A549 (cell line): ENCODE results near the gene CLEC1B.

ENCODE experiments used
- CEBPB ChIP-seq, 2 experiments: fragments of >200 bp in 1 of 2; sonication (Bioruptor Twin) in 1 of 2; formaldehyde crosslinking in 1 of 2; IDR thresholded peaks; 2 replicates each; pipeline ENCODE4 v1.6.1; 2012 to 2016
- CTCF ChIP-seq: fragments of >200 bp; sonication (Bioruptor Twin); formaldehyde crosslinking; IDR thresholded peaks from 3 replicates; pipeline ENCODE4 v1.5.1; 2016
- HDAC2 ChIP-seq: fragments of 200-600 bp; sonication (generic); IDR thresholded peaks from 2 replicates; pipeline ENCODE4 v1.6.1; 2016
- JUN ChIP-seq, 2 experiments: fragments of >200 bp; sonication (Bioruptor Twin); formaldehyde crosslinking; IDR thresholded peaks; 2 replicates in 1 of 2; 3 replicates in 1 of 2; pipeline ENCODE4 v1.6.1; 2016 to 2017
- MAFK ChIP-seq: fragments of 450-650 bp; IDR thresholded peaks from 2 replicates; pipeline ENCODE4 v1.6.1; 2014; ENCODE audit not compliant: partially characterized antibody
- MAX ChIP-seq: IDR thresholded peaks from 2 replicates; pipeline ENCODE4 v1.6.1; 2012
- MYC ChIP-seq: IDR thresholded peaks from 2 replicates; pipeline ENCODE4 v1.6.1; 2012; ENCODE audit warnings: mild to moderate bottlenecking, inconsistent platforms, low read length, improper control_type of control experiment, borderline replicate concordance
- POLR2A ChIP-seq: IDR thresholded peaks from 2 replicates; pipeline ENCODE4 v1.6.1; 2012; ENCODE audit warnings: mild to moderate bottlenecking, low read length
- POLR2AphosphoS2 ChIP-seq: conservative IDR thresholded peaks from 2 replicates; pipeline ENCODE4 v1.6.1; 2012; ENCODE audit warnings: low read length, improper control_type of control experiment, inconsistent platforms
- REST ChIP-seq: fragments of 200-600 bp; sonication (generic); IDR thresholded peaks from 2 replicates; pipeline ENCODE4 v1.6.1; 2016; ENCODE audit warnings: antibody characterized with exemption, mild to moderate bottlenecking, moderate library complexity
- RFX5 ChIP-seq: fragments of 450-650 bp; IDR thresholded peaks from 2 replicates; pipeline ENCODE4 v1.7.1; 2014; ENCODE audit warnings: antibody characterized with exemption, mild to moderate bottlenecking, moderate library complexity

- TF ChIP-seq CTCF (no peak), REST (no peak), POLR2A (no peak), HDAC2 (no peak), CEBPB (IDR thresholded peaks at IDR 0.05) (no peak), POLR2AphosphoS2 (no peak), MAX (no peak), MYC (no peak), MAFK (no peak), JUN (IDR thresholded peaks at IDR 0.05) (no peak), RFX5 (no peak)
Observed at GRCh38 chr12:9961901-9962300, 37.0 kb downstream of the CLEC1B start.
